ENCODE measurements around the gene UTF1. TPM values are rescaled to one million over a fixed set of nuclear protein-coding genes. Genes with fewer than 3 reads are reported as not detected.

Gene UTF1
- total RNA-seq, 1 donor from 2014 or later, result not detected

DNA sequence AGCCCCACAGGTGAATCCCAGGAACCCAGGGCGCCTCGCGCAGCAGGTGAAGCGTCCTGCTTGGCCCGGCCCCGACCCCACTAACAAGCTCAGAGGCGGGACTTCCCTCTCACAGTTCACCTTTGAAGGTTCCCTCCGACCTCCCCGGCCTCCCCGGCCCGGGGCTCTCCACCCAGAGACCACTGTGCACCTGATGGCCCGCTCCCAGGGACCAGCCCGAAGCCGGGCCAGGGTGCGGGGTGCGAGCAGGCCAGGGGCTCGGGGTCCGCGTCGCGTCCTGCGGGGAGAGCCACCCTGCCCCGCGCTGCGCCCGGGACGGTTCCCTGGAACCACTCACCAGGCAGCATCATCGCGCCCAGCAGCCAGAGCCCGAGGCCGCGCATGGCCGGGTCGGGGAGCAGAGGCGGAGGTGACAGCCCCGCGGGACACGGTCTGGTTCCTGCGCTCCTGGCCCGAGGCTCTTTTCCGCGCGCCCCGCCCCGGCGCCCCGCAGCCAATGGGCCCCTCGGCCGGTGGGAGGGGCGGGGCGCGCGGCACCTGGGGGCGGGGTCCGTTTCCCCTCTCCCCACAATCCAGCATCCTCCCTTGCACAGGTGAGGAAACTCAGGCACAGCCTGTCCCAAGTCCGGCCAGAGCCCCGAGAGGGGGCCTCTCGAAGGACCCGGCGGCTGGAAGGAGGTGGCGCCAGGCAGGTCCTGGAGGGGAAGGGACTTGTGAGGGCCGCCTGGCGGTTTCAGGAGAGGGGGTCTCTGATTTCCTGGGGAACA is 46.6 kb downstream of the UTF1 start, which contains the start of gene ADAM8:
Gene ADAM8 (minus strand): TSS at position 434 of the 767 bp plus-strand sequence. CDS start 51 bp downstream, at position 383.
- Mint-ChIP-seq H3K36me3 (no peaks in the 10 kb centered on the region), H3K27ac (no peak within 1 kb of the TSS), H3K4me3 (no peak within 1 kb of the TSS), H3K9me3 (no peaks in the 10 kb centered on the region), H3K27me3 (ENCODE audit: insufficient read depth, low read depth) (peaks cover 7% of the 10 kb centered on the region), H3K4me1 (peaks cover 2% of the 10 kb centered on the region)
- peaks cover 15% of the 10 kb centered on the region for H3F3A ChIP-seq (ENCODE audit: low read depth)
- no peak within 1 kb of the TSS for H3K9ac ChIP-seq
- peaks cover 22% of the 10 kb centered on the region for H3K27me3 ChIP-seq
- DNase-seq (ENCODE audit: low spot score), result peak; percentile 77
- no peaks in the 10 kb centered on the region for H3K9me3 ChIP-seq (ENCODE audit: low read depth)
- H3K4me1 ChIP-seq, result peaks cover 22% of the 10 kb centered on the region
- TF ChIP-seq EZH2 (IDR thresholded peaks at IDR 0.05), result peak; percentile 68
- TF ChIP-seq, protein P1, sequence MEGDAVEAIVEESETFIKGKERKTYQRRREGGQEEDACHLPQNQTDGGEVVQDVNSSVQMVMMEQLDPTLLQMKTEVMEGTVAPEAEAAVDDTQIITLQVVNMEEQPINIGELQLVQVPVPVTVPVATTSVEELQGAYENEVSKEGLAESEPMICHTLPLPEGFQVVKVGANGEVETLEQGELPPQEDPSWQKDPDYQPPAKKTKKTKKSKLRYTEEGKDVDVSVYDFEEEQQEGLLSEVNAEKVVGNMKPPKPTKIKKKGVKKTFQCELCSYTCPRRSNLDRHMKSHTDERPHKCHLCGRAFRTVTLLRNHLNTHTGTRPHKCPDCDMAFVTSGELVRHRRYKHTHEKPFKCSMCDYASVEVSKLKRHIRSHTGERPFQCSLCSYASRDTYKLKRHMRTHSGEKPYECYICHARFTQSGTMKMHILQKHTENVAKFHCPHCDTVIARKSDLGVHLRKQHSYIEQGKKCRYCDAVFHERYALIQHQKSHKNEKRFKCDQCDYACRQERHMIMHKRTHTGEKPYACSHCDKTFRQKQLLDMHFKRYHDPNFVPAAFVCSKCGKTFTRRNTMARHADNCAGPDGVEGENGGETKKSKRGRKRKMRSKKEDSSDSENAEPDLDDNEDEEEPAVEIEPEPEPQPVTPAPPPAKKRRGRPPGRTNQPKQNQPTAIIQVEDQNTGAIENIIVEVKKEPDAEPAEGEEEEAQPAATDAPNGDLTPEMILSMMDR (IDR thresholded peaks at IDR 0.05), result peak; percentile 18
- no peak for TF ChIP-seq EZH2phosphoT487 (IDR thresholded peaks at IDR 0.05)
- no peaks in the 10 kb centered on the region for H3K36me3 ChIP-seq
- peaks cover 8% of the 10 kb centered on the region for H4K20me1 ChIP-seq (ENCODE audit: low read depth)
- H3K27ac ChIP-seq, result no peak within 1 kb of the TSS
- peak within 1 kb of the TSS; percentile 85 for H3K4me2 ChIP-seq
- peak within 1 kb of the TSS; percentile 73 for H2AFZ ChIP-seq (replicated peaks)
- peak within 1 kb of the TSS; percentile 49 for H3K4me3 ChIP-seq
- no peaks in the 10 kb centered on the region for H3K79me2 ChIP-seq (ENCODE audit: low read depth)

DNA sequence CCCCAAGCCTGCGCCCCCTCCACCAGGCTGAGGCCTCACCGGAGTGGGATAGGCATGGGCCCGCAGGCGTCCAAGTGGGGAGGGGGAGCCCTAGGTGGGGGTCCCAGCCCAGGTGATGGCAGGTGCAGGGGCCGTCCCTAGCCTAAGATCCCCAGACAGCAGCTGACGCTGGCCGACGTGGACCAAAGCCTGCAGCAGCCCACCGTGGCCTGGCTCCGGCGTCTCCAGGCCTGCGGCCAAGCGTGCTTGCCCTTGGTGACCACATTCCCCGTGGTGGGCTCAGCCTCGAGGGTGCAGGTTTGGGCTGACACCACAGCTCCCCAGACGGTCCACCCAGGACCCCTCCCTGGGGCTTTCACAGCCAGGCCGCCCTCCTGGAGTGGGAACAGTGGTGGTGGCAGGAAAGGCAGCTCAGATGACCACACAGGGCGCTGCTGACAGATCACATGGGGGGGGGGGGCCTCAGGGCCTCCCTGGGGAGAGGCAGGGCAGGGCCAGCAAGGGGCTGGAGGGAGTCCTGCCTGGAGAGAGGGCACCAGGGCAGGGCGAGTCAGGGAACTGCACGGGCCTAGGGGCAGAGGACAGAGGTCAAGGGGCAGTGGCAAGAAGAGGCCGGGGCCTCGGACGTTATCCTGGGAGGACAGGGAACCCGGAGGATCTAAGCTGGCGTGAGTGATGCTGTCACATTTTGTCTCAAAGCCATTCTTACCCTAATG is 47.4 kb downstream of the UTF1 start:
- no peak overlapping the region for H3K4me3 Mint-ChIP-seq

DNA sequence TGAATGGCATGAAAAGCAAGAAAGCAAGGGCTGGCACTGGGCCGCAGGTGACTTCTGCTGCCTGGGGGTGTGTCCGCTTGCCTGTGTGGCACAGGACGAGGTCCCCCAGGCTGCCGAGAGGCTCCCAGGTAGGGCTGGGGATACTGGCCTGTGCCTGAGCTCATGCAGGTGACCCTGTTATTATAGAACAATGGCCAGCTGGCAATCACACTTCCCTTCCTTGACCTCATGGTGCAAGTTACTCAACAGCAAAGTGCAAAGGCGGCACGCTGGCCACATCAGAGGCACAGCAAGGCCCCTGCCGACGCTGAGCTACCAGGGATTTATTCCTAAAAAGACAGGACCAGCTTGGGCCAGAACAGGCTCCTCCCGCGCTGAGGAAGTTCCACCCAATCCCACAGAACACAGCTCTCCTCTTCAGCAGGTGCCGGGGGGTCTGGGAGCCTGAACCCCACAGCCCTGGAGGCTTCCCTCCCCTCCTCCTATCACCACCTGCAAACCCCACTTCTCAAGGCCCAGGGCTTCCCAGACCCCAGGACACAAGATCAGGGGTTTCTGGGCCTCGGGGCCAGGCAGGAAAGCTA is 48.1 kb downstream of the UTF1 start:
- H3K4me3 ChIP-seq, result no peak overlapping the region
- peaks cover 15% of the 10 kb centered on the region for H3F3A ChIP-seq (ENCODE audit: low read depth)
- H2AFZ ChIP-seq (replicated peaks), result no peak overlapping the region
- peaks cover 2% of the 10 kb centered on the region for H3K36me3 Mint-ChIP-seq
- no peak overlapping the region for H3K27ac Mint-ChIP-seq
- no peak overlapping the region for H3K4me2 ChIP-seq
- no peak overlapping the region for H3K4me3 Mint-ChIP-seq
- no peaks in the 10 kb centered on the region for H3K79me2 ChIP-seq (ENCODE audit: low read depth)
- peaks cover 22% of the 10 kb centered on the region for H3K27me3 ChIP-seq
- peaks cover 7% of the 10 kb centered on the region for H3K27me3 Mint-ChIP-seq (ENCODE audit: insufficient read depth, low read depth)
- H3K36me3 ChIP-seq, result no peaks in the 10 kb centered on the region
- H3K4me1 Mint-ChIP-seq, result peaks cover 2% of the 10 kb centered on the region
- TF ChIP-seq EZH2 (IDR thresholded peaks at IDR 0.05), result no peak
- TF ChIP-seq, protein P1 (IDR thresholded peaks at IDR 0.05), result no peak
- no peak for TF ChIP-seq EZH2phosphoT487 (IDR thresholded peaks at IDR 0.05)
- no peak overlapping the region for H3K9ac ChIP-seq
- H3K4me1 ChIP-seq, result peaks cover 22% of the 10 kb centered on the region
- peaks cover 8% of the 10 kb centered on the region for H4K20me1 ChIP-seq (ENCODE audit: low read depth)
- H3K9me3 Mint-ChIP-seq, result no peaks in the 10 kb centered on the region
- DNase-seq (ENCODE audit: low spot score), result no peak
- H3K27ac ChIP-seq, result no peak overlapping the region
- H3K9me3 ChIP-seq (ENCODE audit: low read depth), result no peaks in the 10 kb centered on the region

More for the DNA sequence above, 47.4 kb downstream of the UTF1 start:
- no peaks in the 10 kb centered on the region for H3K79me2 ChIP-seq (ENCODE audit: low read depth)
- no peaks in the 10 kb centered on the region for H3K36me3 ChIP-seq
- H3K4me1 Mint-ChIP-seq, result peaks cover 2% of the 10 kb centered on the region
- H3K4me1 ChIP-seq, result peaks cover 22% of the 10 kb centered on the region
- peak overlapping the region; percentile 85 for H3K4me2 ChIP-seq
- no peaks in the 10 kb centered on the region for H3K9me3 ChIP-seq (ENCODE audit: low read depth)
- no peak overlapping the region for H2AFZ ChIP-seq (replicated peaks)
- no peaks in the 10 kb centered on the region for H3K9me3 Mint-ChIP-seq
- TF ChIP-seq, protein P1 (IDR thresholded peaks at IDR 0.05), result no peak
- TF ChIP-seq EZH2phosphoT487 (IDR thresholded peaks at IDR 0.05) (no peak), EZH2 (IDR thresholded peaks at IDR 0.05) (no peak)
- H3K27me3 Mint-ChIP-seq (ENCODE audit: insufficient read depth, low read depth), result peaks cover 7% of the 10 kb centered on the region
- no peak for DNase-seq (ENCODE audit: low spot score)
- no peak overlapping the region for H3K27ac ChIP-seq
- no peak overlapping the region for H3K4me3 ChIP-seq
- peaks cover 22% of the 10 kb centered on the region for H3K27me3 ChIP-seq
- no peak overlapping the region for H3K9ac ChIP-seq
- peaks cover 8% of the 10 kb centered on the region for H4K20me1 ChIP-seq (ENCODE audit: low read depth)
- peaks cover 2% of the 10 kb centered on the region for H3K36me3 Mint-ChIP-seq
- no peak overlapping the region for H3K27ac Mint-ChIP-seq
- H3F3A ChIP-seq (ENCODE audit: low read depth), result peaks cover 15% of the 10 kb centered on the region
